ENCODE results near the gene MIB1.

Gene MIB1

DNA sequence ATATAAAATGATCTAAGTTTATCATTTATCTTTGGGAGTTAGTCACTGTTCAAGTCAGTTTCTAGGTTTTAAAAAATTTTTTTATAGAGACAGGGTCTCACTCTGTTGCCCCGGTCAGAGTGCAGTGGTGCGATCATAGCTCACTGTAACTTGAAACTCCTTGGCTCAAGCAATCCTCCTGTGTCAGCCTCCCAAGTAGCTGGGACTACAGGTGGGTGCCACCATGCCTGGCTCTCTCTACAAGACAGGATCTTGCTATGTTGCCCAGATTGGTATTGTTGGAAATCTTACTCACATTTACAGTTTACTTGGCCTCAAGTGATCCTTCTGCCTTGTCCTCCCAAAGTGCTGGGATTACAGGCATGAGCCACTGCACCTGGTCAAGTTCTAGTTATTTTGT is 74.5 kb downstream of the MIB1 start:
- DNase-seq (ENCODE audit: low read depth), result no peak

DNA sequence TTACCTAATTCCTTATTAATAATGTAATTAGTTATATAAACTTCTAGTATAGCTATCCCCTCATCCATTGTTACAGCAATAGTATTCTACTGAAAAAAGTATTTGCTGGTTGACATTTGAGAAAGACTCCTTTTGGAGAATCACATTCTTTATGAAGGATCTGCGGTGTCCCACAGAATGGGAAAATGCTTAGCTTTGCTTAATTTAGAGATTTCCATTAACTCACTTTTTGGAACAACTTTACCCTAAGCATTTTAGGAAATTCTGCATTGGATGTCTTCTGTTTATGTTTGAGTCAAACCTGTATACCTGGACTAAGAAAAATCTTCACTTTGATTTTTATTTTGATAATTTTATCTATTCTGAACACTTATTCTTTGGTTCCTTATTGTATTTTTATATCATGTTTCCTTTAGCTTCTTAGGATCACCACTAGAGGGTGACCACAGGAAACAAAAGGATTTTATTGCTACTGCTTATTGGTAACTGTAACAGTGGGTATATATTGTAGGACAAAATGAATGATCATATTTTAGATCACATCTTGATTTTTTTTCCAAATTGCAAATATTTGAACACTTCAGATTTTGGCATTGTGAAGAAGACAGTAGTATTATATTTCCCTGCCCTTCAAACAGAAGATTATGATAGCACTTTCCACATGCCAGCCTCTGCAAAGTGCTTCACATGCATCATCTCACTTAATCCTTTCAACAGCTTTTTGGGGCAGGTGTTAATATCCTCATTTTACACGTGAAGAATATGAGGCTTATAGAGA is 79.6 kb downstream of the MIB1 start:
- no peak for DNase-seq (ENCODE audit: low read depth)

DNA sequence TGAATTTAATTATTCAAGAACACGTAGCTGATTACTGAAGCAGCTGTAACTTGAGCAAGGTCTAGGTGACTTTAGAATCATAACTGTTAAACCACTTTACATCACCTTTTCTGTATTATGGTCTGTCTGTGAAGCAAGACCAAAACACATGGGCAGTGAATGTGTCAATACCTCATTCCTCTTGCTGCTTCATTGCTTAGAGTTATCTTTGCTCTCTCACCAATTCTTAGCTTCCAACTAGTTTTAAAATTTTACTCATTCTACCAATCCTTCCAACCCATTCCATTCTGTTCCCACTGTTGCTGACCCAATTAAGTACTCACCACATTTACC is 80.2 kb downstream of the MIB1 start:
- no peak for DNase-seq (ENCODE audit: low read depth)

DNA sequence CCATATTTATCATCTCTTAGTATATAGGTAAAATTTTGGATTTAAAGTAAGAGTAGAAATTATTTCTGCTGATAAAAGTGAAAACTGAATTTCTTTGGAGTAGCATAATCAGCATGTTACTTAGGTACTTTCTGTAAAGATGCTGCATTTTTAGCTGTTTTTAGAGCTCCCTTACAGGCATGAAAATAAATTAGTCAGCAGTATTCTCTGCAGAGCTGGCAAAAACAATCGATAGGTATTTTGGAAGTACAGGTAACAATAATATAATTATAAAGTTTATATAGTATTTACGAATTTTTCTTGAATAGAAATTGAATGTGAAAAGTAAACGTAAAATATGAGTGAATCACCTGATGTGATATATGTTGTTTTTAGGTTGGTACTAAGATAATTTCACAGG is 83.3 kb downstream of the MIB1 start:
- DNase-seq (ENCODE audit: low read depth), result no peak

DNA sequence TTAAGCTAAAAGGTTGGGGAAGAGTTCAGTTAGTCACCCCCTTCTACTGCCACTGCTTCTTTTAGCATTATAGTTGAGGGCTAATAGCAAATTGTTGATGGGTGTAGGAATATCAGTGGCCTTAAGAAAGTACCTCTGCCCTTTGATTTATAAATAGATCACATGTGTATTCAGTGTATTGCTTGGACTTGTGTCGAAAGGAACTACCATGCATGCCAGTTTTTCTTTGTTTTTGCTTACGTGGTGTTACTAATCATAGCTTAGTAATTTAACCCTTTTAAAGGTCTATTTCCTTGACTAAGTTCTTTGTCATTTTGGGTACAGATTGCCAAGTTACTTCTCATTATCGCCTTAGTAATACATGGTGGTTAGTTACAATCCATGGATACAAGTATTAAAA is 85.6 kb downstream of the MIB1 start:
- DNase-seq (ENCODE audit: low read depth), result no peak

DNA sequence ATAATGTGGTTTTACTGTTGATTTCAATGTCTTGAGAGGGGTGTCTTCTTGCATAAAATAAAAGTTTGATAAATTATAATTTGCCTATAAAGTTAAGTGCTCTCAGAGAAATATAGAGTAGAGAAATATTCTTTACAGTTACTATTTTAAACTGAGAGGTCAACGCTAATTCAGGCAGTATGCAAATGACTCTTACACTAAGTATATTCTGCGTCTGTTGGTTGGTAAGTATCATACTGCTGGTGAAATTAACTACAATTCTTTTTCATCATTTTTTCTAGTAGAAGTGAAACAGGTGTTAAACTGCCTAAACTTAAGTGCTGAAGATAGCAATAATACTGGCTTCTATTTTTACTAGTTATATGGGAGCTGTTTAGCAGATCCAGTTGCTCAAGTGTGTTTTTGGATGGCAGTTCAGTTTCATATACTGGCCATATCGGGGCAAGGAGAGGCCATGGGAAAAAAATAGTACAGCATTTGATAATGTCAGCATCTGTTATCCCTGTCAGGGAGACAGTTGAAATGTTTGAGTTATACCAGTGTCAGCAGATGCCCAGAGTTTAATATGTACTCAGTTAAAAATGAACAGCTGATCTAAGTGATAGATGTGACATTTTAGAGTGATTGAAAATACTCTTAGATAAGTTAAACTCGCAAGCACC is 86.2 kb downstream of the MIB1 start:
- no peak for DNase-seq (ENCODE audit: low read depth)

DNA sequence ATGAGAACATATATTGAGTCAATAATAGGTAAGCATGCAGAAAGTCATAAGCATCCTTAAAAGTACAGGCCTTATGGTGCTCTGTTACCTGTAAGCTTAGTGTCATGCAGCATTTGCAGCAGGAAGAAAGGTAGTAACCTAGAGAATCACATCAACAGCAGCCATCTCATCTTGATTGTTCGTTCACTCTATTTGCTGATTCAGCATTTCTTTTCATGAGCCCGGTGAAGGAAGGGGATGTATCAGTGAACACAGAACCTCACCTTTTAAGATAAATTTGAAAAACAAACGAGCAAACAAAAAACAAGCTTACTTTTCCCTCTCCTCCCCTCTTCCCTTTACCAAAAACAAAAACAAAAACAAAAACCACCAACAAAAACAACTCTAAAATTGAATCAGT is 89.9 kb downstream of the MIB1 start:
- no peak for DNase-seq (ENCODE audit: low read depth)

DNA sequence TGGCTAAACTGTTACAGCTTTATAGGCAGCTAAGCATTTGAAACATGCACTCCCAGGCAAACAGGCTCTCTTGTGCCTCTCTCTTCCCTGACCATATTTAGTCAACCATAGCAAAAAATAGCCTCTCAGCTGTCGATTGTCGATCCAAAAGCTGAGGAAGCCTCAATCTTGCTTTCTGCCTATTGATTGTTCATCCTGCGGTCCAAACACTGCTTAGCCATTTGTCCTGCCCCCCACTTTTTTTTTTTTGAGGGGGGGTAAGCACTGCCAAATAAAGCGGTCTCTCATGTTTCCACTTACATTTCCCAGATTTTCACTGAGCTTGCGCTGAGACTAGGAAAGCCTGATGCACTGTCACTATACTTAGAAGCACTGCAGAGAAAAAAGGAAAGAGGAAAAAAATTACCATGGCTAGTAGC is 90.8 kb downstream of the MIB1 start:
- no peak for DNase-seq (ENCODE audit: low read depth)

DNA sequence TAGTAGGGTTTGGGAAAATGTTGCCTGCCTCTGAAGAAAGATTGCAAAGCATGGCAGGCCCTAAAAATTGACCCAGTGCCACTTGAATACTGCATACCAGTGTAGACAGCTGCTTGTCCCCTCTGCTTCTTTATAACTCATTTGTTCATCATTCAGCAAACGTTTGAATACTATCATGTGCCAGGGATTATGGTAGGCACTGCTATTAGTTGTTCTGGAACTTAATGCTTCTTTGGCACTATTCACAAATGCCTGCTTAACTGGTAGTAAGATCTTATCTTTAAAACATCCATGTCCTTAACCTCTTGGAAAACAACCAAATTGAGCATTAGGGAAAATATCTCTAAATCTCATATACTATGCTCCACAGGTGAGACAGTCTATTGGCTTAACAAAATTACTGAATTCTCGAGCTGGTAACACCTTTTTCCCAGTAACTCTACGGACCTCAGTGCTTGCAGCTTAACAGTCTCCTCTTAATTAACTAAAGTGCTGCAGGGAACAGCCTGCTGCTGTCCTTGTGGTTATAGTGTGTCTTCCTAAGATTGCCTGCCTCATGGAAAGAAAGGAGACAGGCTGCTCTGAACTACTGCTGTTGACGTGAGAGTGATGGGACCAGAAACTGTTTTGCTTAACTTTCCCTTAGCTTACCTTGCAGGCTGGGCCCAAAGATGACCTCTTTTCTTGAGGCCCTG is 93.2 kb downstream of the MIB1 start:
- DNase-seq (ENCODE audit: low read depth), result no peak

DNA sequence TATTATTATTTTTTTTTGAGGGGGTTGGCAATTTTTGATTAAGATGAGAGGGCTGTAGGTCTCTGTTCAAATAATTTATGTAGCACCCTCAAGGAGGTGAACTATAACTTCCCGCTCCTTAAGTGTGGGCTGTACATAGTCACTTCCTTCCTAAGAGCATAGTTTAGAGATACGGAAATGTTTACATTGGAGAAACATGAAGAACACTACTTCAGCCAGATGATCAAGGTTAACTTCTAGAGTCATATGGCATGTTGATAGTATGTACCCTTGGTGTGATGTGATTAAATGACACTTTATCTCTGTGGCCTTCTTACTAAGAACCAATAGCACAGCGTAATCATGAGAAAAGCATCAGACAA is 93.7 kb downstream of the MIB1 start:
- DNase-seq (ENCODE audit: low read depth), result no peak

DNA sequence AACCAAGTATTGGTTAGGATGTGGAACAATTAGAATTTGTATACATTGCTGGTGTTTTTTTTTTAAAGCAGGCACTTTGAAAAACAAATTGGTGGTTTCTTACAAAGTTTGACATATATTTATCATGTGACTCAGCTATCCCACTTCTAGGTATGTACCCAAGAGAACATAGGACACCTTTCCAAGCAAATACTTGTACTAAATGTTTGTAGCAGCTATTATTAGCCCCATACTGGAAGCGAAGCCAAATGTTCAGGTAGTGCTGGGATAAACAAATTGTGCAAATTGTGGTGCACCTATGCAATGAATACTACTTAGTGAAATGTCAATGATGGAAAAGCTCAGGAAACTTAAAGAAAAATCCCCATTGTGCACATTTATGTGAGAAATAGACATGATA is 101.0 kb downstream of the MIB1 start:
- DNase-seq (ENCODE audit: low read depth), result no peak

DNA sequence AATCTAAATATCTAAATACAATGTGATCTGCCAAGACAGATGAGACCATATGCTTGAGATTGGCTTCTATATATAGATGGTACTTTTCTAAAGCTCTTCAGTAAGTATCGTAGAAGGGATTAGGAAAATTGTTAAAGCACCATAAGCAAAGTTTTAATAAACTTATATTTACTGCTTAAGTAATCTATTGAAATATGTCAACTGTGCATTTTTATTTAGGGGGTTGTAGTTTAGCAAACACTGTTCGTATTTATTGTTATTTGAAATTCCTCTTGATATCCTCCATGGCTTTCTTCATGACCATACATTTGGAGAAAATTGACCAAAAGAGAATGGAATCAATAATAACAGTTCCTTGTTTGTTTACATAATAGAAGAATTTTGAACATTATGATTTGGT is 102.7 kb downstream of the MIB1 start:
- no peak for DNase-seq (ENCODE audit: low read depth)

DNA sequence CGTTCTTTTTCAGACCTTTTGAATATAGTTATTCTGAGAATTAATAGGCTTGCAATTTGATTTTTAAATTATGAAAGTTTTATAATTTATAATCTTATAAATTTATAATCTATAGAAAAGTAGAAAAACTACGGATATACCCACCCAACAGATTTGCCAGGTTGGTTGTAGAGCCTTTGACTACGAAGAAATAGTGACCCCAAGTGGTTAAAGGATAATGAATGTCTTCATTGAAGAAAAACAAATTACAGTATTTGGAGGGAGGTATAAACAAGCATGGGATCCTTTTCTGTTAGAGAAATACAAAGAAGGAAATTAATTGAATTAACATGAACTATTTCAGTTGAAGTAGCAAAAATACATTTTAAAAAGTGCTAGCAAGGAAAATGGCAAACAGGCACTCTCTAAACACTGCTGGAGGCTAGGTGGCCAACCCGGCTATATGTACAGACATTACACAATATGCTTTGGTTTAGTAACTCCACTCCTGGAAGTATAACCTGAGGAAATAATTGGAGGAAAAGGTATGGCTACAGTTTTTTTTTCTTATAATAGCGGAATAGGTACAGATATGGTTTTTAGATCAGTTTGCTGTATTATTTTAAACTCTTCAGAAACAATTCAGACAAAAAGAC is 110.9 kb downstream of the MIB1 start:
- DNase-seq (ENCODE audit: low read depth), result no peak

DNA sequence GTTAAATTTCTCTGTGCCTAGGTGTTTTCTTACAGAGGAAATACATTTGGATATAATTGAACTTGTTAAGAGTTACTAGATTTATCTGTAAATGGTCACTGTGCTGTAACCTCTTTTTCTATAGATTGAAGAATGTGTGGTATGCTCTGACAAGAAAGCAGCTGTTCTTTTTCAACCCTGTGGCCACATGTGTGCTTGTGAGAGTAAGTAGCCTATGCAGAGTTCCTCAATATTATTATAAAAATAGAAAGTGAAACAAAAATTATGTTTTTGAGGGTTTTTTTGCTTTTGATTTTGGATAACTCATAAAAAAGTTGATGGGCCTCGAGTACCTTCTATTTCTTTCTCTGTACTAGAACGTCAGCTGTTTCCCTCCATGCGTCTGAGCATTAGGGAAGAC is 112.4 kb downstream of the MIB1 start:
- no peak for DNase-seq (ENCODE audit: low read depth)

DNA sequence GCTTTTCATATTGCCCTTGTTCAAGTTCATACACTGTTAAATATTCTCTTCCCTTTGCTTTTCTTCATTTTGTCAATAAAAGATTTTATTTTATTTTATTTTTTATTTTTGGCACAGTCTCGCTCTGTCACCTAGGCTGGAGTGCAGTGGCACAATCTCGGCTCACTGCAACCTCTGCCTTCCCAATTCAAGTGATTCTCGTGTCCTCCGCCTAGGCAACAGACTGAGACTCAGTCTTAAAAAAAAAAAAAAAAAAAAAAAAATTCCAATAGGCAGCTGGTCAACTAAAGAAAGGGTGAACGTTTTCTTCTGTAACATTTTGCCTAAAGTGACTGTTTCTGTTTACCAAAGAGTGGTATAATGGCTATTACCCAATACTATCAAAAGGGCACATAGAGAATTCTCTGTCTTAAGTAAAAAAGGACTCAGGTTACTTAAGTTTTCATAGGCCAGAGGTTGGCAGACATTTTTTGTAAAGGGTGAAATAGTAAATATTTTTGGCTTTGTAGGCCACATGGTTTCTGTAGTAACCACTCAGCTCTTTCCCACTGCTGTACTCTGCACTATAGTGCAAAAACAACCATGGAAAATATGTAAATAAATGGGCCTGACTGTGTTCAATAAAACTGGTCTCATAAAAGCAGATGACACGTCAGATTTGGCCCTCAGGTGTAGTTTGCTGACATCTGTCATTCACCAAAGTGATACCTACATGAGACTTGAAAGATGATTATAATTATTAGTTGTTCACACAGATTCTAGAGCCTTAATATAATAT is 113.4 kb downstream of the MIB1 start:
- DNase-seq (ENCODE audit: low read depth), result no peak

DNA sequence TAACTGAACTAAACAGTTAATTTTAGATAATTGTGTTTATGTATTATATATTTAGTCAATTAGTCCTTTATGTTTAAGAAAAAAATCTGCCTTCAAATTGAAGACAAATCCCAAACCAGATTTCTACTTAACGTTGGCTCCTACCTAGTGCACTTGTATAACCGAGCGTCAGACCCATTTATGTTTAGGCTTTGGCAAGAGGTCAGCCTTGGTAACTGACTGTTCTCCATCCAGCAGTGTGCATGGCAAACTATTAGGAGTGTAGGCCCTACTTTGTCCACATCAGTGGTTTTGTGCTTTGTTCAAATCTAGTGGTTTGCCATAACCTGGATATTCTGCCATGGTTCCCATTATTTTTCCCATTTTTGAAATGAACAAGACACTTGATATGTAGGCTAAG is 114.8 kb downstream of the MIB1 start:
- no peak for DNase-seq (ENCODE audit: low read depth)

DNA sequence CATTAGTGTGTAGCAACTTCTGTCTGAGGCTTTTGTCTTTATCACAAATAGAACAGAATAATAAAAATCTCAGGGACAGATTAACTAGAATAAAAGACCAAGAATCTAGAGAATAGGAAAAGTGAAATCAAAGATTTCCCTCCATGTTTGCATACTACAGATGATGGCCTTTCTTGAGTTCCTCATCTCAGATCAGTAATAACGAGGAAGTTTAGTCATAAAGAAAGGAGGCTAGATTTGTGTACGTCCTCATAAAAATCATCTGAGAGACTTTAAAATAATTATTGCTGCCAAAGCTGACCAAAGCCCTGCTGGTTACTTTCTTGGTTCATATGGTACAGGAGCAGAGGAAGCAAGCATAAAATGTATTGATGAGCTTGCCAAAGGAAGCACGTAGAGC is 117.3 kb downstream of the MIB1 start:
- no peak for DNase-seq (ENCODE audit: low read depth)

DNA sequence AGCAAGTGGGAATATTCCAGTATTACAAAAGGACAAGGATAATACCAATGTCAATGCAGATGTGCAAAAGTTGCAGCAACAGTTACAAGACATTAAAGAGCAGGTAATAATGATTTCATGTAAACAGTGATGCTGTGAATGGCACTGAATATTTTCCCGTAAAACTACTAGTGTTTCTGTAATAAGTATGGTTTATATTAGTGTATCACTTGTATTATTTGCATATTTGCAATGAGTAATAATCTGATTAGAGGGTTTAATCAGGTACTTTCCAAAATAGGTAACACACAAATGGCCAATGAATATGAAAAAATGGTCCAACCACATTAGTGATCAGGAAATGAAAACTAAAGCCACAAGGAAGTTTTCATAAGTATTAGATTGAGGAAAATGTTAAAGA is 118.0 kb downstream of the MIB1 start:
- no peak for DNase-seq (ENCODE audit: low read depth)

DNA sequence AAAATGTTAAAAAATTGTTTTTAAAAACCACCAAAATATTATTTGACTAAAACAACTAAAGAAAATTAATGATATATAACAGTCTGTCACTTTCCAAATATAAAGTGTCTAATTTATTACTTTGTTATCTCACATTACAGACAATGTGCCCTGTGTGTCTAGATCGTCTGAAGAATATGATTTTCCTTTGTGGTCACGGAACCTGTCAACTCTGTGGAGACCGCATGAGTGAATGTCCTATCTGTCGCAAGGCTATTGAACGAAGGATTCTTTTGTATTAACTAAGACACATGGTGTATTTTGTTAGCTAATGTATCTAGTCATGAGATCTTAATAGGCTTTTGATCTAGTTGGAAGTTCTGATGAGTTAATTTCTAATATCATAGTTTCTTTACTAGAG is 123.8 kb downstream of the MIB1 start:
- DNase-seq (ENCODE audit: low read depth), result no peak

DNA sequence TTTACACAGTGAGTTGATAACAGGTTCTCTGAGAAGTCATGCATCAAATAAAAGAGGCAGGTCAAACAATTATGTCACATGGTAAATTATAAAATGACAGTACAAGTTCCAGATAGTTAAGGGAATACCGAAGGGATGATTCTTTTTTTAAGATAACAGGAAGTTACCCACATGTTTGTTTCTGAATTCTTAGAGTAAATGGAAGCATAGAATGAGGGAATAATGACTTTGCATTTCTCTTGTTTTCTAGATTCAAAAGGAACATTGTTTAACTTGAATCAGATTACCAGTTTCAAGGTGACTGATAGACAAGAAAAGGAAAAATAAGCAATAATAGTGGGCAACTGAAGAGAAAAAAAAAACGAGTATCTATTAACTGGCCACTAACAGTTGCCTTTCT is 124.5 kb downstream of the MIB1 start:
- no peak for DNase-seq (ENCODE audit: low read depth)

DNA sequence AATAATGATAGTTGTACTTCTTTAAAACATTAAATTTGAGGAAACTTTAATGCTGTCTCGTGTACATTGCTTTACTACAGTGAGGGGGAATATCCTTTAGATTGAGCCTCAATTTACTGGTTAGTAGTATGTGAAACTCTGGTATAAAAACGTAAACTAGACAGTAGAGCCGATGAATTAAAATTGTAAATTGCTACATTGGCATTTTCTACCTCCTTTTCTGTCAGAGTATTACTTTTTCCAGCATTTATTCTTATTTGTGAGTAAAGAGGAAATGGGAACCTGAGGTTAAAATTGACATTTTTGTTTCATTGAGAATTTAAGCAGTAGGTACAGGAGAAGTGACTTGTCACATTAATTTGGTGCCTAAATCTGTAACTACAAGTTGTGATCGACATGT is 128.2 kb downstream of the MIB1 start:
- DNase-seq (ENCODE audit: low read depth), result no peak

DNA sequence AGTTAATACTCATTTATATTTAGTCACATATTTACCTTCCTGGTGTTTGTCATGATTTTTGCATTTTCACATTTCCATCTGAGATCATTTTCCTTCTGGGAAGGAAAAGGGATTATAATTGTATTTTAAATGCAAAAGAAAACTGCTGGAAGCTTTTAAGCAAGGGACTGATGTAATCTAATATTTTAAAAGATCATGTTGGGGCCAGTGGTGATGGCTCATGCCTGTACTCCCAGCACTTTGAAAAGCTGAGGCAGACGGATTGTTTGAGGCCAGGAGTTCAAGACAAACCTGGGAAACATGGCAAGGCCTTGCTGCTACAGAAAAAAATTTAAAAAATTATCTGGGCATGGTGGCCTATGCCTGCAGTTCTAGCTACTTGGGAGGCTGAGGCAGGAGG is 149.0 kb downstream of the MIB1 start:
- no peak for DNase-seq (ENCODE audit: low read depth)

All from activated T-helper 9 cell treated with anti-CD3 and anti-CD28 coated beads, Interleukin-2, amount 50 U/mL, for 16 hours (primary cell).